ENCODE data around the gene METTL6. TPM values are rescaled to one million over a fixed set of nuclear protein-coding genes. Genes with fewer than 3 reads are reported as not detected.

Gene METTL6
- total and polyA plus RNA-seq, 2 of the 4 experiments (the other 2 are of a cell fraction), result 15.4 to 21.5 TPM

DNA sequence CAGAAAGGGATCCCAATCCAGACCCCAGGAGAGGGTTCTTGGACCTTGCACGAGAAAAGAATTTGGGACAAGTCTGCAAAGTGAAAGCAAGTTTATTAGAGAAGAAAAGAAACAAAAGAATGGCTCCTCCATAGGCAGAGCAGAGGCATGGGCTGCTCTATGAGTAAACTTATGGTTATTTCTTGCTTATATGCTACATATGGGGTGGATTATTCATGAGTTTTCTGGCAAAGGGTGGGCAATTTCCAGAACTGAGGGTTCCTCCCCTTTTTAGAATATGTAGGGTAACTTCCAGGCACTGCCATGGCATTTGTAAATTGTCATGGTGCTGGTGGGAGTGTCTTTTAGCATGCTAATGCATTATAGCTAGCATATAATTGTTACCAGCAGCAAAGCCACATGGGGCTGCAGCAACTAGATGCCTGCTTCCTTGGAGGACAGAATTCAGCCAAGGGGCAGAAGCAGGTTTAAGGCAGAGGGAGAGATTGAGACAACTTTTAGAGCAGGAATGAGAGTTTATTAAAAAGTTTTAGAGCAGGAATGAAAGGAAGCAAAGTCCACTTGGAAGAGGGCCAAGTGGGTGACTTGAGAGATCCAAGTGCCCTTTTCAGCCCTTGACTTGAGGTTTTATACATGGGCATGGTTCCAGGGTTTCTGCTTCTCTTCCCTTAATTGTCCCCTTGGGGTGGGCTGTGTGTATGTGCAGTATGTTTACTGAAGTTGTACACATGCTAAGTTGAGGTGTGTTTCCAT, 41.3 kb downstream of the METTL6 start:
- POLR2A ChIA-PET (ENCODE audit: unreplicated experiment), result no interaction called here
- CTCF ChIA-PET, result no interaction called here
- no peak overlapping the region for H2AFZ ChIP-seq (replicated peaks; ENCODE audit: low read length, poor library complexity)
- WGBS, 2 experiments (ENCODE audit: extremely low coverage in 2 of 2, insufficient read length in 1 of 2), result 86% methylated on average over 1 of the region's 1 CpG; no CpG with 5 or more reads in 1 of the 2 experiments
- H2BK20ac ChIP-seq (ENCODE audit: low read depth, low read length), result no peak overlapping the region
- no peak overlapping the region for H3K14ac ChIP-seq (replicated peaks; ENCODE audit: low read depth, low read length)
- no peak overlapping the region for H3K4me3 ChIP-seq (ENCODE audit: insufficient read depth, low read depth, low read length)
- H2BK120ac ChIP-seq (ENCODE audit: low read depth, low read length), result no peak overlapping the region
- no TSS peak for BruUV-seq (replicated peaks)
- in situ Hi-C loops (cut with MboI; ENCODE audit: low sequenced_read_pairs) (loop anchor here (25.0 kb wide), 1 partner anchor 274 kb away; no protein-coding TSS in a partner anchor), intact Hi-C loops (cut with micrococcal nuclease) (no loop called here), dilution Hi-C loops (cut with HindIII; ENCODE audit: low sequenced_read_pairs, unreplicated experiment) (no loop called here)
- no peak overlapping the region for H3K9ac ChIP-seq (ENCODE audit: low read depth, low read length)
- H2AK5ac ChIP-seq (ENCODE audit: low read depth, low read length), result no peak overlapping the region
- no peak overlapping the region for H2BK5ac ChIP-seq (ENCODE audit: low read depth, low read length, poor library complexity, severe bottlenecking)
- H3K18ac ChIP-seq (ENCODE audit: low read depth, low read length), result no peak overlapping the region
- no peaks in the 10 kb centered on the region for H3K36me3 ChIP-seq (ENCODE audit: control insufficient read depth, insufficient read depth, low read length)
- no peaks in the 10 kb centered on the region for H3K9me1 ChIP-seq (ENCODE audit: insufficient read depth, low read length)
- H4K5ac ChIP-seq (ENCODE audit: low read depth, low read length), result no peak overlapping the region
- ATAC-seq (ENCODE audit: low read depth), result no peak
- no peak for TF ChIP-seq USF2 (IDR thresholded peaks at IDR 0.05; ENCODE audit: low read depth, low read length)
- TF ChIP-seq BHLHE40 (IDR thresholded peaks at IDR 0.05; ENCODE audit: low read depth, low read length), result no peak
- TF ChIP-seq CHD1 (IDR thresholded peaks at IDR 0.05; ENCODE audit: low read depth, low read length), result no peak
- TF ChIP-seq RAD21 (IDR thresholded peaks at IDR 0.05; ENCODE audit: low read length), result no peak
- TF ChIP-seq CTCF (conservative IDR thresholded peaks at IDR 0.05; ENCODE audit: low read depth, low read length), result no peak
- TF ChIP-seq RFX5 (IDR thresholded peaks at IDR 0.05; ENCODE audit: low read depth, low read length), result no peak
- TF ChIP-seq ELK1 (IDR thresholded peaks at IDR 0.05; ENCODE audit: borderline replicate concordance, low read depth, low read length), result no peak
- no peak for TF ChIP-seq POLR2A (IDR thresholded peaks at IDR 0.05; ENCODE audit: low read depth, low read length)
- TF ChIP-seq CEBPB (IDR thresholded peaks at IDR 0.05; ENCODE audit: low read depth, low read length), result no peak
- no peak for TF ChIP-seq FOS (IDR thresholded peaks at IDR 0.05; ENCODE audit: low read depth, low read length)
- no peak for TF ChIP-seq SMC3 (IDR thresholded peaks at IDR 0.05; ENCODE audit: low read depth, low read length)
- no peak for TF ChIP-seq RCOR1 (IDR thresholded peaks at IDR 0.05; ENCODE audit: insufficient replicate concordance, low read length)
- no peak for TF ChIP-seq MAZ (IDR thresholded peaks at IDR 0.05; ENCODE audit: borderline replicate concordance, low read depth, low read length)
- no peak for TF ChIP-seq MAFK (IDR thresholded peaks at IDR 0.05; ENCODE audit: low read depth, low read length)
- TF ChIP-seq MXI1 (IDR thresholded peaks at IDR 0.05; ENCODE audit: borderline replicate concordance, low read depth, low read length), result no peak
- no peak overlapping the region for H3K23ac ChIP-seq (ENCODE audit: low read depth, low read length)
- no peaks in the 10 kb centered on the region for H3K79me1 ChIP-seq (ENCODE audit: low read depth in 1 of 2, low read length in 2 of 2)
- no peak overlapping the region for H3K27ac ChIP-seq (ENCODE audit: insufficient read depth, low read length)
- no peak overlapping the region for H3K4me2 ChIP-seq (ENCODE audit: low read depth, low read length)
- H3K56ac ChIP-seq (ENCODE audit: extremely low read depth, insufficient read depth, low read length), result no peak overlapping the region
- no peaks in the 10 kb centered on the region for H4K20me1 ChIP-seq (ENCODE audit: insufficient read depth, low read length)
- peaks cover 4% of the 10 kb centered on the region for H3K9me3 ChIP-seq (ENCODE audit: control insufficient read depth, insufficient read depth, low read length)
- H2BK15ac ChIP-seq (ENCODE audit: low read depth, low read length), result no peak overlapping the region
- no peak overlapping the region for H2AK9ac ChIP-seq (replicated peaks; ENCODE audit: low read depth, low read length, poor library complexity)
- H4K8ac ChIP-seq (ENCODE audit: low read depth in 2 of 2, low read length in 2 of 2), result no peak overlapping the region
- no peaks in the 10 kb centered on the region for H3K27me3 ChIP-seq (ENCODE audit: control insufficient read depth, insufficient read depth, low read length)
- H3K4me1 ChIP-seq (ENCODE audit: control insufficient read depth, insufficient read depth, low read length), result no peaks in the 10 kb centered on the region
- DNase-seq, result no peak
- no peak overlapping the region for H4K91ac ChIP-seq (ENCODE audit: insufficient read depth, low read depth, low read length)
- no peak overlapping the region for H3K4ac ChIP-seq (ENCODE audit: low read depth, low read length)
